IMR-90 (cell line): ENCODE data around the gene LIMCH1.

Experiments used
- POLR2A ChIP-seq: IDR thresholded peaks from 2 replicates; pipeline ENCODE4 v1.6.1; 2012; ENCODE audit warnings: mild to moderate bottlenecking, low read depth, low read length
- RFX5 ChIP-seq: IDR thresholded peaks from 2 replicates; pipeline ENCODE4 v1.8.0; 2012; ENCODE audit warnings: low read depth, mild to moderate bottlenecking, low read length, moderate library complexity
- TF ChIP-seq, protein P1 (sequence below): conservative IDR thresholded peaks from 2 replicates; pipeline ENCODE4 v1.5.1; 2012; ENCODE audit warnings: mild to moderate bottlenecking, low read depth, low read length, improper control_type of control experiment

DNA sequence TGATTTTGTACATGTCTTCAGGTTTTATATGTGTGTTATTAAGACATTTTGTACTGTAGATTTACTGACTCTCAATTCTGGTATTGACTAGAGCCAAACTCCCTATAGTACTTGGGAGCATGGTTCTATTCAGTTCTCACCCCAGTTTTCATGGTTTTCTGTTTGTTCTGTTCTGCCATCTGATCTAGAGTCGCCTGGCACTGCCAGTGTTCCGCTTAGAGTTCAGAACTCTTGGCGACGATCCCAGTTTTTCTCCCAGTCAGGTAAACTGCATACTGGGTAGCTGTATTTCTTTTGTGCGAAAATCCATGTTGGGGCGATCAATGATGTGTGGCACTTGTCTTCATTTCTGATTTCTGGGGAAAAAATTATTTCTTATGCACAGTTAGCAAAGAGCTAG is 132.6 kb downstream of the LIMCH1 start:
- TF ChIP-seq, protein P1, sequence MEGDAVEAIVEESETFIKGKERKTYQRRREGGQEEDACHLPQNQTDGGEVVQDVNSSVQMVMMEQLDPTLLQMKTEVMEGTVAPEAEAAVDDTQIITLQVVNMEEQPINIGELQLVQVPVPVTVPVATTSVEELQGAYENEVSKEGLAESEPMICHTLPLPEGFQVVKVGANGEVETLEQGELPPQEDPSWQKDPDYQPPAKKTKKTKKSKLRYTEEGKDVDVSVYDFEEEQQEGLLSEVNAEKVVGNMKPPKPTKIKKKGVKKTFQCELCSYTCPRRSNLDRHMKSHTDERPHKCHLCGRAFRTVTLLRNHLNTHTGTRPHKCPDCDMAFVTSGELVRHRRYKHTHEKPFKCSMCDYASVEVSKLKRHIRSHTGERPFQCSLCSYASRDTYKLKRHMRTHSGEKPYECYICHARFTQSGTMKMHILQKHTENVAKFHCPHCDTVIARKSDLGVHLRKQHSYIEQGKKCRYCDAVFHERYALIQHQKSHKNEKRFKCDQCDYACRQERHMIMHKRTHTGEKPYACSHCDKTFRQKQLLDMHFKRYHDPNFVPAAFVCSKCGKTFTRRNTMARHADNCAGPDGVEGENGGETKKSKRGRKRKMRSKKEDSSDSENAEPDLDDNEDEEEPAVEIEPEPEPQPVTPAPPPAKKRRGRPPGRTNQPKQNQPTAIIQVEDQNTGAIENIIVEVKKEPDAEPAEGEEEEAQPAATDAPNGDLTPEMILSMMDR = no peak
- no peak for TF ChIP-seq POLR2A
- no peak for TF ChIP-seq RFX5
